GM18520 (cell line): Measurements from ENCODE around the gene PAQR4.
"Not testable (repeated sequence)": the region's sequence is repeated elsewhere in the genome, so short reads cannot be mapped to it uniquely, and the experiment has no call there.

Experiments
- ATAC-seq: cut with Tn5 transposase; IDR thresholded peaks from one replicate; pipeline ENCODE4 v1.9.1; 2021; ENCODE audit not compliant: unreplicated experiment

PAQR4 gene

GRCh38 chr16:2968738-2969544 lies at the start of gene PAQR4:
Gene PAQR4 (plus strand): TSS chr16:2969348. CDS start chr16:2969675, 327 bp downstream.
- ATAC-seq, result peak; percentile 67

GRCh38 chr16:2919511-2920255 lies 49.5 kb upstream of the PAQR4 start:
- no peak for ATAC-seq

GRCh38 chr16:2923481-2923880 lies 45.7 kb upstream of the PAQR4 start:
- ATAC-seq, result no peak

- no peak for ATAC-seq
These were observed 44.0 kb upstream of the PAQR4 start for GRCh38 chr16:2924901-2925755.

GRCh38 chr16:2925951-2926649 lies 43.0 kb upstream of the PAQR4 start:
- ATAC-seq, result no peak

- no peak for ATAC-seq
These were observed 42.5 kb upstream of the PAQR4 start for GRCh38 chr16:2926650-2926999.

GRCh38 chr16:2927010-2927646 lies 42.0 kb upstream of the PAQR4 start:
- no peak for ATAC-seq

- not testable (repeated sequence) for ATAC-seq
These were observed 41.0 kb upstream of the PAQR4 start for GRCh38 chr16:2928151-2928550.

GRCh38 chr16:2928796-2929195 lies 40.4 kb upstream of the PAQR4 start:
- ATAC-seq, result no peak

GRCh38 chr16:2929693-2930092 lies 39.5 kb upstream of the PAQR4 start:
- no peak for ATAC-seq

- no peak for ATAC-seq
These were observed 38.9 kb upstream of the PAQR4 start for GRCh38 chr16:2930236-2930635.

GRCh38 chr16:2931231-2931914 lies 37.8 kb upstream of the PAQR4 start:
- ATAC-seq, result not testable (repeated sequence)

- no peak for ATAC-seq
These were observed 36.0 kb upstream of the PAQR4 start for GRCh38 chr16:2933136-2933535.

- ATAC-seq, result no peak
These were observed 35.4 kb upstream of the PAQR4 start for GRCh38 chr16:2933701-2934100.

GRCh38 chr16:2934450-2934849 lies 34.7 kb upstream of the PAQR4 start:
- no peak for ATAC-seq

- ATAC-seq, result no peak
These were observed 32.6 kb upstream of the PAQR4 start for GRCh38 chr16:2936436-2937011.

- no peak for ATAC-seq
These were observed 32.0 kb upstream of the PAQR4 start for GRCh38 chr16:2937170-2937569.

GRCh38 chr16:2938206-2938605 lies 30.9 kb upstream of the PAQR4 start:
- no peak for ATAC-seq

- ATAC-seq, result no peak
These were observed 29.2 kb upstream of the PAQR4 start for GRCh38 chr16:2939968-2940367.
